GM19043 (cell line): ENCODE results near the gene KCNH1.

Experiments used
- ATAC-seq: cut with Tn5 transposase; IDR thresholded peaks from one replicate; pipeline ENCODE4 v1.9.1; 2021; ENCODE audit warnings: low read depth; ENCODE audit not compliant: unreplicated experiment

The KCNH1 gene

GRCh38 chr1:210817385-210818275, 316.3 kb downstream of the KCNH1 start:
- ATAC-seq, result no peak

GRCh38 chr1:210815641-210816550, 318.1 kb downstream of the KCNH1 start:
- ATAC-seq, result no peak

- ATAC-seq, result no peak
Observed at GRCh38 chr1:210814382-210815123, 319.4 kb downstream of the KCNH1 start.

- no peak for ATAC-seq
Observed at GRCh38 chr1:210801501-210801900, 332.4 kb downstream of the KCNH1 start.

GRCh38 chr1:210800756-210801155, 333.2 kb downstream of the KCNH1 start:
- ATAC-seq, result no peak

GRCh38 chr1:210800301-210800700, 333.6 kb downstream of the KCNH1 start:
- no peak for ATAC-seq

- no peak for ATAC-seq
Observed at GRCh38 chr1:210797422-210797821, 336.5 kb downstream of the KCNH1 start.

- no peak for ATAC-seq
Observed at GRCh38 chr1:210796421-210796820, 337.5 kb downstream of the KCNH1 start.

- ATAC-seq, result no peak
Observed at GRCh38 chr1:210794445-210794844, 339.5 kb downstream of the KCNH1 start.

GRCh38 chr1:210792250-210793102, 341.5 kb downstream of the KCNH1 start:
- ATAC-seq, result no peak

GRCh38 chr1:210790196-210790595, 343.8 kb downstream of the KCNH1 start:
- ATAC-seq, result no peak

GRCh38 chr1:210787800-210788199, 346.1 kb downstream of the KCNH1 start:
- ATAC-seq, result no peak

- no peak for ATAC-seq
Observed at GRCh38 chr1:210786546-210786945, 347.4 kb downstream of the KCNH1 start.

- ATAC-seq, result no peak
Observed at GRCh38 chr1:210783925-210784324, 350.0 kb downstream of the KCNH1 start.

GRCh38 chr1:210781652-210782051, 352.3 kb downstream of the KCNH1 start:
- no peak for ATAC-seq

- ATAC-seq, result no peak
Observed at GRCh38 chr1:210779269-210779668, 354.7 kb downstream of the KCNH1 start.

GRCh38 chr1:210777914-210778313, 356.0 kb downstream of the KCNH1 start:
- no peak for ATAC-seq

- ATAC-seq, result no peak
Observed at GRCh38 chr1:210776712-210777111, 357.2 kb downstream of the KCNH1 start.

GRCh38 chr1:210775289-210775688, 358.7 kb downstream of the KCNH1 start:
- ATAC-seq, result no peak

GRCh38 chr1:210773450-210773849, 360.5 kb downstream of the KCNH1 start:
- no peak for ATAC-seq
